H9 (cell line): Measurements from ENCODE around the gene PPP4R2. TPM values are rescaled to one million over a fixed set of nuclear protein-coding genes. Genes with fewer than 3 reads are reported as not detected.

Experiments
- DNase-seq: peaks from one replicate; pipeline ENCODE4 v3.0.0-alpha.2; 2017
- H2AFZ ChIP-seq: one replicate; pipeline ENCODE4 v1.6.1; 2013; ENCODE audit warnings: mild to moderate bottlenecking, low read length, control low read depth, moderate library complexity
- H2AK5ac ChIP-seq: 2 replicates; pipeline ENCODE4 v1.6.1; 2013; ENCODE audit warnings: low read length, control low read depth, mixed read lengths; ENCODE audit not compliant: insufficient read length
- H2BK120ac ChIP-seq: one replicate; pipeline ENCODE4 v1.6.1; 2013; ENCODE audit warnings: low read depth, mild to moderate bottlenecking, low read length, control low read depth, inconsistent platforms; ENCODE audit not compliant: poor library complexity, severe bottlenecking
- H2BK12ac ChIP-seq: 2 replicates; pipeline ENCODE4 v1.6.1; 2013; ENCODE audit warnings: low read length, control low read depth, mixed read lengths, low read depth; ENCODE audit not compliant: insufficient read length
- H2BK15ac ChIP-seq: 2 replicates; pipeline ENCODE4 v1.6.1; 2013; ENCODE audit warnings: low read depth, low read length, control low read depth
- H2BK20ac ChIP-seq: one replicate; pipeline ENCODE4 v1.6.1; 2013; ENCODE audit warnings: low read depth, mild to moderate bottlenecking, low read length, control low read depth, inconsistent platforms; ENCODE audit not compliant: poor library complexity, severe bottlenecking
- H2BK5ac ChIP-seq: 2 replicates; pipeline ENCODE4 v1.6.1; 2013; ENCODE audit warnings: low read length, control low read depth, mixed read lengths; ENCODE audit not compliant: insufficient read length
- H3K14ac ChIP-seq: 2 replicates; pipeline ENCODE4 v1.6.1; 2013; ENCODE audit warnings: low read length, control low read depth; ENCODE audit not compliant: insufficient read depth
- H3K18ac ChIP-seq: 2 replicates; pipeline ENCODE4 v1.6.1; 2013; ENCODE audit warnings: low read depth, mild to moderate bottlenecking, mixed read lengths, low read length, control low read depth; ENCODE audit not compliant: insufficient read length
- H3K23ac ChIP-seq: 2 replicates; pipeline ENCODE4 v1.6.1; 2013; ENCODE audit warnings: low read length, control low read depth, mixed read lengths, low read depth; ENCODE audit not compliant: insufficient read length
- H3K23me2 ChIP-seq: 2 replicates; pipeline ENCODE4 v1.6.1; 2013; ENCODE audit warnings: low read depth, mild to moderate bottlenecking, mixed read lengths, low read length, control low read depth; ENCODE audit not compliant: insufficient read length, poor library complexity, severe bottlenecking
- H3K27ac ChIP-seq: 2 replicates; pipeline ENCODE4 v1.5.1; 2013; ENCODE audit warnings: low read length, control low read depth, mixed read lengths, low read depth; ENCODE audit not compliant: insufficient read length
- H3K27me3 ChIP-seq: 2 replicates; pipeline ENCODE4 v1.6.1; 2013; ENCODE audit warnings: low read length, control low read depth, inconsistent platforms; ENCODE audit not compliant: insufficient read depth
- H3K4ac ChIP-seq: 2 replicates; pipeline ENCODE4 v1.6.1; 2013; ENCODE audit warnings: low read depth, mild to moderate bottlenecking, control low read depth, inconsistent platforms, low read length, moderate library complexity
- H3K4me1 ChIP-seq: 2 replicates; pipeline ENCODE4 v1.6.1; 2013; ENCODE audit warnings: low read length, control low read depth, inconsistent platforms; ENCODE audit not compliant: insufficient read depth
- H3K4me2 ChIP-seq: 2 replicates; pipeline ENCODE4 v1.6.1; 2013; ENCODE audit warnings: low read length, control low read depth, mixed read lengths; ENCODE audit not compliant: insufficient read length, insufficient read depth
- H3K56ac ChIP-seq: 2 replicates; pipeline ENCODE4 v1.6.1; 2013; ENCODE audit warnings: low read depth, mild to moderate bottlenecking, mixed read lengths, low read length, control low read depth; ENCODE audit not compliant: insufficient read length
- H3K79me1 ChIP-seq: 2 replicates; pipeline ENCODE4 v1.6.1; 2013; ENCODE audit warnings: low read depth, mild to moderate bottlenecking, moderate library complexity, low read length, control low read depth, inconsistent platforms; ENCODE audit not compliant: insufficient read depth, poor library complexity, severe bottlenecking
- H3K79me2 ChIP-seq: 2 replicates; pipeline ENCODE4 v1.6.1; 2013; ENCODE audit warnings: low read length, control low read depth, inconsistent platforms; ENCODE audit not compliant: insufficient read depth
- H3K9ac ChIP-seq: 2 replicates; pipeline ENCODE4 v1.6.1; 2013; ENCODE audit warnings: low read length, control low read depth, mixed read lengths; ENCODE audit not compliant: insufficient read length; ENCODE audit errors: extremely low read depth
- H3K9me3 ChIP-seq: one replicate; pipeline ENCODE4 v1.6.1; 2013; ENCODE audit warnings: low read depth, low read length, inconsistent platforms; ENCODE audit not compliant: control insufficient read depth
- H3T11ph ChIP-seq: one replicate; pipeline ENCODE4 v1.6.1; 2013; ENCODE audit warnings: mild to moderate bottlenecking, low read length, control low read depth, inconsistent platforms
- H4K20me1 ChIP-seq: one replicate; pipeline ENCODE4 v1.6.1; 2013; ENCODE audit not compliant: control insufficient read depth, insufficient read length, insufficient read depth
- H4K5ac ChIP-seq: 2 replicates; pipeline ENCODE4 v1.6.1; 2013; ENCODE audit warnings: low read depth, mild to moderate bottlenecking, mixed read lengths, low read length, control low read depth; ENCODE audit not compliant: insufficient read length
- H4K8ac ChIP-seq: replicated peaks from 2 replicates; pipeline ENCODE4 v1.6.1; 2013; ENCODE audit warnings: low read length, control low read depth, mixed read lengths, low read depth; ENCODE audit not compliant: insufficient read length
- H4K91ac ChIP-seq: 2 replicates; pipeline ENCODE4 v1.6.1; 2013; ENCODE audit warnings: low read depth, mild to moderate bottlenecking, moderate library complexity, mixed read lengths, low read length, control low read depth; ENCODE audit not compliant: insufficient read length
- H3K27ac Mint-ChIP-seq, 3 experiments: 2 replicates in 2 of 3; 3 replicates in 1 of 3; pipeline ENCODE4 v1.8.0; 2020 to 2021; ENCODE audit warnings: mixed read lengths in 3 of 3, mild to moderate bottlenecking in 1 of 3, moderate library complexity in 1 of 3
- H3K27me3 Mint-ChIP-seq: 2 replicates; pipeline ENCODE4 v1.8.0; 2021; ENCODE audit warnings: low read depth, mild to moderate bottlenecking, moderate library complexity, mixed read lengths
- H3K36me3 Mint-ChIP-seq, 3 experiments: 2 replicates in 2 of 3; 3 replicates in 1 of 3; pipeline ENCODE4 v1.8.0; 2020 to 2021; ENCODE audit warnings: low read depth in 3 of 3, mixed read lengths in 3 of 3; ENCODE audit not compliant: insufficient read depth in 1 of 3
- H3K4me1 Mint-ChIP-seq, 2 experiments: 2 replicates each; pipeline ENCODE4 v1.8.0; 2020; ENCODE audit warnings: mixed read lengths in 2 of 2
- H3K4me3 Mint-ChIP-seq, 2 experiments: 2 replicates in 1 of 2; 3 replicates in 1 of 2; pipeline ENCODE4 v1.8.0; 2020 to 2021; ENCODE audit warnings: mild to moderate bottlenecking in 2 of 2, mixed read lengths in 2 of 2, moderate library complexity in 1 of 2
- H3K9me3 Mint-ChIP-seq, 2 experiments: 2 replicates in 1 of 2; 3 replicates in 1 of 2; pipeline ENCODE4 v1.8.0; 2020; ENCODE audit warnings: mild to moderate bottlenecking in 2 of 2, mixed read lengths in 2 of 2, moderate library complexity in 1 of 2
- CTCF ChIP-seq: fragments of 200-600 bp; sonication (generic); conservative IDR thresholded peaks from 3 replicates; pipeline ENCODE4 v1.8.0; 2021; ENCODE audit warnings: antibody characterized with exemption, mild to moderate bottlenecking
- WGBS: extraction: QIAGEN DNeasy Blood & Tissue Kit; methylation state at CpG from one replicate; pipeline ENCODE4 v1.1.7; 2013; ENCODE audit warnings: missing lambda C conversion rate, low lambda C conversion rate, mixed read lengths; ENCODE audit not compliant: insufficient read length; ENCODE audit errors: extremely low coverage; 5-methylcytosine and 5-hydroxymethylcytosine counted together
- total RNA-seq: library from RNA; stranded (reverse); gene quantifications from 2 replicates; pipeline ENCODE4 v1.2.1, GENCODE V29; 2021

Gene PPP4R2
- total RNA-seq, 1 experiment from 2014 or later: 132 TPM

DNA sequence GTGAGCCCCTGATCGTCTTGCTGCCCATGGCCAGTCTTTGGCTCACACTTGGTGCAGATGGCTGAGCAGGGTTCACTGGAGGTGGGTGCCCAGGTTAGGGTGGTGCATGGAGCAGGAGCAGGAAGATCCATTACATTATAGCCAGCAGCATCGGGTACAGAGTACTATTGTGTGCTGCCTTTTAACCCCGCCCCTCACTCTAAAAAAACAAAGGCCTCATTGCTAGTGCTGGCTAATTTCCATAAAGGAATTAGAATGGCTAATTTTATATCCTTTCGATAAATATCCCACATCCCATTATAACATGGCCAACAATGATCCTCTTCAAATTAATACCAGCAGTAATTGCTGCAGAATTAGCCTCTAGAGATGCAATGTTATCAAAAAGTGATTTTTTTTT lies 45.8 kb upstream of the PPP4R2 start:
- H3K27ac Mint-ChIP-seq: no peak overlapping the region

More for the DNA sequence above, 45.8 kb upstream of the PPP4R2 start:
- Histone ChIP-seq H3K9me3 (no peaks in the 10 kb centered on the region), H2AK5ac (no peak overlapping the region), H3K27me3 (no peaks in the 10 kb centered on the region), H4K20me1 (no peaks in the 10 kb centered on the region), H4K5ac (no peak overlapping the region), H3K9ac (no peak overlapping the region), H4K91ac (no peak overlapping the region), H2BK5ac (no peak overlapping the region), H3K18ac (no peak overlapping the region), H3K79me2 (no peaks in the 10 kb centered on the region), H3K4me2 (no peak overlapping the region), H2BK12ac (no peak overlapping the region), H2BK20ac (no peak overlapping the region), H3K4ac (no peak overlapping the region), H4K8ac (no peak overlapping the region), H3K4me1 (no peaks in the 10 kb centered on the region; the same call in 1 of the 2 replicates), H3K56ac (no peak overlapping the region), H3K79me1 (no peaks in the 10 kb centered on the region), H2AFZ (no peak overlapping the region), H3K23me2 (no peaks in the 10 kb centered on the region), H2BK120ac (no peak overlapping the region), H3K14ac (no peak overlapping the region), H2BK15ac (no peak overlapping the region), H3T11ph (no peak overlapping the region), H3K23ac (no peak overlapping the region), H3K27ac (no peak overlapping the region)
- H3K9me3 Mint-ChIP-seq: no peaks in the 10 kb centered on the region
- H3K4me3 Mint-ChIP-seq: no peak overlapping the region
- no CpG with 5 or more reads among the region's 4 CpGs for WGBS
- TF ChIP-seq CTCF: no peak
- H3K27me3 Mint-ChIP-seq: no peaks in the 10 kb centered on the region
- no peak for DNase-seq
- H3K4me1 Mint-ChIP-seq: peaks cover 15 to 28% of the 10 kb centered on the region in 2 experiments
- H3K36me3 Mint-ChIP-seq: no peaks in the 10 kb centered on the region
